NCI-H2196 (cell line): Measurements from ENCODE around the gene CDHR5.

Experiments
- DNase-seq: peaks from one replicate; lab custom pipeline; 2025; ENCODE audit not compliant: unreplicated experiment; lab: John Stamatoyannopoulos, UW

Gene CDHR5

DNA sequence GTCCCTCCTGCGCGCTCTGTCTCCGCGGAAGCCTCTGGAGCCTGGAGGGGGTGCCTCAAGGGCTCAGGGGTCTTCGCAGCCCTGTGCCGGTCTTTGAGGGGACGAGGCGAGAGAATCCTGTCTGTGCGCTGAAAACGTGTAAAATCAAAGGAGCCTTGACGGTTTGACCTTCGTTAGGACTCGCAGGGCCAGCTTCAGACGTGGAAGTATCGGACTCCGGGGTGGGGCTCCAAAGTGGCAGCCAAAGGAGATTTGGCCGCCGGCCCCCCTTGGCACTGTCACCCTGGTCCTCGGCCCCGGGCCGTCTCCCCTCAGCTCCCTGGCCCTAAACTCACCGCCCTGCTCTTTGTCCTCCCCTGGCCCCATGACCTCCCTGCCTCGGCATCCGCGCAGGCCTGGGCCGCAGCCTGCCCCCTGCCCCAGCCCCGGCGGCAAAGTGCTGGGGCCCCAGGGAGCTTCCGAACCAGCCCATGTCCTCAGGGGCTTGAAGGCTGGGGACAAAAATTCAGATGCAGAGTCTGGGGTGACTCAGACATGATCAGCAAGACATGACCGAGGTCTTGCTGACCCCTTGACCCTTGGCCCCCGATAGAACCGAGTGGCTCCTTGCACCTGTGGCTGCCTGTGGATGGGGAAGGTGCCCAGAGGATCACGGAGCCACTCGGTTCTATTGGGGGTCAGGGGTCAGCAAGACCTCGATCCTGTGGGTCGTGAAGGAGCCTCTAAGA is 55.4 kb downstream of the CDHR5 start:
- DNase-seq: no peak

DNA sequence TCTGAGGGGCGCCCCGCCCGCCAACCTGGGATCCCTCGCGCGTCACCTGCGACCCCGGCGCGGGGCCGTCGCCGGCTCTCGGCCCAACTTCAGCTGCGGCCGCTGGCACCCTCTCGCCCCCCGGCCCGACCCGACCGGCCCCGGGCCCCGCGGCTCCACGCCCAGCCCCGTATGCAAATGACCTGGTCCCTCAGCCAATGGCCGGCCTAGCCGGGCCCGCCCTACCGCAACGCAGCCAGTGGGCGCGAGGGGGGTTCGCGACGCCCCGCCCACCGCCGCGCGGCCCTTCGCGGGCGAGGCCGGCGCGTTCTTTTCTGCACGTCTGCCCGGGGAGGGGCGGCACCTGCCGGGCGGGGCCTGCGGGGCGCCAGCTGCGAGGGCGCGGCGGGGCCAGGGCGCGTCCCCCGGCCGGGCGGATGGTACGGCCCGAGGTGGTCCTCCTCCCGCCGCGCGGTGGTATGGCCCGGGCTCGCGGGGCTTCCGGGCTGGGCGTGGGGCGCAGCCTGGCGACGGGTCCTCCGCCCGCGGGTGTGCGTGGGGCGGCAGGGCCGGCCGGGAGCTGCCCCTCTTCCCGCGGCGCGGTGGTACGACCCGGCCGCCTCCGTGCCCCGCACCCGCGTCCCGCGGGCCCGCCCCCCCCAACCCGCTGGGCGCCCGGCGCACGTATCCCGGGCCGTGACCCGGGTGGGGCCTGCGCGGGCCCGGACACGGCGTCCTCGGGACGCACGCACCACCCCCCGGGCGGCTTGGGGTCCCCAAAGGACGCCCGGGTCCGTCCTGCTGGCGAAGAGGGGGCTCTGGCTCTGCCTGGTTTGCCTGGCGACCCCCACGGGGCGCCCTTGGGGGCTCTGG is 56.2 kb downstream of the CDHR5 start:
- DNase-seq: peak; percentile 98

GRCh38 chr11:567629-568292 is 57.0 kb downstream of the CDHR5 start:
- DNase-seq: no peak

- no peak for DNase-seq
These were observed 57.6 kb downstream of the CDHR5 start for GRCh38 chr11:567011-567628.
